SJSA1 (cell line): Measurements from ENCODE around the gene NPPA. TPM values are rescaled to one million over a fixed set of nuclear protein-coding genes. Genes with fewer than 3 reads are reported as not detected.

ENCODE experiments used
- DNase-seq, 2 experiments: peaks; one replicate each; pipeline ENCODE4 v3.0.0-alpha.2; 2015 to 2020; ENCODE audit warnings: low spot score in 2 of 2, low read depth in 1 of 2
- H3K27ac ChIP-seq: fragments of 250-450 bp; sonication (Bioruptor Pico); 2 replicates; pipeline ENCODE4 v1.5.1; 2020; ENCODE audit warnings: mild to moderate bottlenecking, moderate library complexity
- H3K27me3 ChIP-seq: fragments of 250-450 bp; sonication (Bioruptor Pico); replicated peaks from 2 replicates; pipeline ENCODE4 v1.5.1; 2020; ENCODE audit warnings: mild to moderate bottlenecking, moderate library complexity
- H3K36me3 ChIP-seq: fragments of 250-450 bp; sonication (Bioruptor Pico); 2 replicates; pipeline ENCODE4 v1.5.1; 2020; ENCODE audit warnings: mild to moderate bottlenecking
- H3K4me1 ChIP-seq: fragments of 250-450 bp; sonication (Bioruptor Pico); replicated peaks from 2 replicates; pipeline ENCODE4 v1.6.1; 2021; ENCODE audit warnings: mild to moderate bottlenecking
- H3K4me3 ChIP-seq: fragments of 250-450 bp; sonication (Bioruptor Pico); 2 replicates; pipeline ENCODE4 v1.5.1; 2020; ENCODE audit warnings: mild to moderate bottlenecking
- H3K9me3 ChIP-seq: fragments of 250-450 bp; sonication (Bioruptor Pico); replicated peaks from 2 replicates; pipeline ENCODE4 v1.5.1; 2020; ENCODE audit warnings: mild to moderate bottlenecking
- total RNA-seq: library from RNA; depleted of rRNA; stranded (reverse); fragments of >200 nt; shearing (Covaris generic); gene quantifications from 2 replicates; pipeline ENCODE4 v1.2.3, GENCODE V29; 2014

Gene NPPA
- total RNA-seq, 1 experiment from 2014 or later: not detected

DNA sequence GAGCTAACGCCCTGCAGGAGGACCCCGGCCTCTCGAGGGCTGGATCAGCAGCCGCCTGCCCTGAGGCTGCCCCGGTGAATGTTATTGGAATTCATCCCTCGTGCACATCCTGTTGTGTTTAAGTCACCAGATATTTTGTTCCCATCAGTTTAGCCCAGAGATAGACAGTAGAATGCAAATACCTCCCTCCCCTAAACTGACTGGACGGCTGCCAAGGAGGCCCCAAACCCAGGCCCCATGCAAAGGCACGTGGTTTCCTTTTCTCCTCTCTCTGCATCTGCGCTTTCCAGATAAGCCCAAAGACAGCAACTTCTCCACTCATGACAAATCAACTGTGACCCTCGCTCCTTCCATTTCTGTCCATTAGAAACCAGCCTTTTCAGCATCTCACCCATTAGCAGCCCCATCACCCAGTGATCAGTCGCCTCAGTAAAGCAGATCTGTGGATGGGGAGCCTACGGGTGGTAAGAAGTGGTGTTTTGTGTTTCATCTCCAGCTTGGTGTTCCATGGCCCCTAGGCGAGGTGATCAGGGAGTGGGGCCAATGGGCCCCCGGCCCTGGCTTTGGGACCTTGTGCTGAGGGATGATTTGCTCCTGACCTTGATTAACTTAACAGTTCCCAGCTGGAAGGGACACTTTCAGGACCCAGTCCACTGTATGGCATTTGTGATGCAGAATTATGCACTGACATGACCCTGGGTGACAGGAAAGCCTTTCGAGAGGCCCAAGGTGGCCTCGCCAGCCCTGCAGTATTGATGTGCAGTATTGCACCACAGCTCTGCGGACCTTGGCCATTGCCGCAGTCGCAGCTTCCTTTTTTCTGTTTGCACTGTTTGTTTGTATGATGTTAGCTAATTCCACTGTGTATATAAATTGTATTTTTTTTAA lies 5.2 kb downstream of the NPPA start:
- Histone ChIP-seq H3K27me3 (no peaks in the 10 kb centered on the region), H3K4me3 (no peak overlapping the region), H3K36me3 (peaks cover 49% of the 10 kb centered on the region), H3K4me1 (no peaks in the 10 kb centered on the region), H3K9me3 (no peaks in the 10 kb centered on the region), H3K27ac (no peak overlapping the region)
- no peak for DNase-seq

- Histone ChIP-seq H3K27me3 (no peaks in the 10 kb centered on the region), H3K36me3 (peaks cover 49% of the 10 kb centered on the region), H3K4me1 (no peaks in the 10 kb centered on the region), H3K4me3 (no peak overlapping the region), H3K27ac (no peak overlapping the region), H3K9me3 (no peaks in the 10 kb centered on the region)
- no peak for DNase-seq
Observed at GRCh38 chr1:11841245-11842153, 6.1 kb downstream of the NPPA start.

- H3K9me3 ChIP-seq: no peaks in the 10 kb centered on the region
- H3K36me3 ChIP-seq: peaks cover 57% of the 10 kb centered on the region
- H3K4me3 ChIP-seq: no peak overlapping the region
- H3K27me3 ChIP-seq: no peaks in the 10 kb centered on the region
- H3K4me1 ChIP-seq: no peaks in the 10 kb centered on the region
- H3K27ac ChIP-seq: no peak overlapping the region
- no peak for DNase-seq
Observed at GRCh38 chr1:11839727-11840705, 7.6 kb downstream of the NPPA start.

- Histone ChIP-seq H3K4me1 (no peaks in the 10 kb centered on the region), H3K27me3 (no peaks in the 10 kb centered on the region), H3K27ac (no peak overlapping the region), H3K36me3 (peaks cover 71% of the 10 kb centered on the region), H3K9me3 (no peaks in the 10 kb centered on the region), H3K4me3 (no peak overlapping the region)
- DNase-seq: peak; percentile 45 to 70
Observed at GRCh38 chr1:11838349-11839272, 9.0 kb downstream of the NPPA start.

DNA sequence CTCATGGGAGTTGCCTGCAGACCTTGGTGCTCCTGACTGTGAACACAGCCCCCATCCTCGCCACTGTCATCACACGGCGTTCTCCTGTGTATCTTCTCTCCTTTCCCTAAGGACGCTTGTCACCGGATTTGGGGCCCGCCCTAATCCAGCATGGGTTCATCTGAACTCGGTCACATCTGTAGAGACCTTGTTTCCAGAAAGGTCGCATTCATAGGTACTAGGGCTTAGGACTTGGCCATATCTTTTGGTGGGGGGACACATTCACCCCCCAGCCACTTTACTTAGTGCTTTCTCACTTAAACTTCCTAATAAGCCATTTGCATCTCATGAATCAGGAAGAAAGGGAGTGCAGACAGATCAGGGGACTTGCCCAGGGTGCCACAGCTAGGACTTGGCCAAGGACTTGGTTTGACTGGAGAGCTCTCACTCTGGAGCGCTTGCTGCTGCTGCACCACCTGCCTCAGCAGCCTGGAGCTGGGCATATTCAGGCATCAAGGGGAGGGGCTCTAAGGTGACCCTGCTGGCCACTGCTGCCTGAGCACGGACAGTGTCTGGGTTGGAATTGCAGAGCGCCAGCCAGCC lies 9.7 kb downstream of the NPPA start:
- Histone ChIP-seq H3K36me3 (peaks cover 78% of the 10 kb centered on the region), H3K27me3 (no peaks in the 10 kb centered on the region), H3K27ac (no peak overlapping the region), H3K4me1 (no peaks in the 10 kb centered on the region), H3K9me3 (no peaks in the 10 kb centered on the region), H3K4me3 (no peak overlapping the region)
- no peak for DNase-seq

GRCh38 chr1:11836955-11837766 lies 10.4 kb downstream of the NPPA start:
- no peaks in the 10 kb centered on the region for H3K4me1 ChIP-seq
- H3K27ac ChIP-seq: no peak overlapping the region
- no peaks in the 10 kb centered on the region for H3K9me3 ChIP-seq
- no peak for DNase-seq
- H3K36me3 ChIP-seq: peaks cover 78% of the 10 kb centered on the region
- no peak overlapping the region for H3K4me3 ChIP-seq
- H3K27me3 ChIP-seq: no peaks in the 10 kb centered on the region

DNA sequence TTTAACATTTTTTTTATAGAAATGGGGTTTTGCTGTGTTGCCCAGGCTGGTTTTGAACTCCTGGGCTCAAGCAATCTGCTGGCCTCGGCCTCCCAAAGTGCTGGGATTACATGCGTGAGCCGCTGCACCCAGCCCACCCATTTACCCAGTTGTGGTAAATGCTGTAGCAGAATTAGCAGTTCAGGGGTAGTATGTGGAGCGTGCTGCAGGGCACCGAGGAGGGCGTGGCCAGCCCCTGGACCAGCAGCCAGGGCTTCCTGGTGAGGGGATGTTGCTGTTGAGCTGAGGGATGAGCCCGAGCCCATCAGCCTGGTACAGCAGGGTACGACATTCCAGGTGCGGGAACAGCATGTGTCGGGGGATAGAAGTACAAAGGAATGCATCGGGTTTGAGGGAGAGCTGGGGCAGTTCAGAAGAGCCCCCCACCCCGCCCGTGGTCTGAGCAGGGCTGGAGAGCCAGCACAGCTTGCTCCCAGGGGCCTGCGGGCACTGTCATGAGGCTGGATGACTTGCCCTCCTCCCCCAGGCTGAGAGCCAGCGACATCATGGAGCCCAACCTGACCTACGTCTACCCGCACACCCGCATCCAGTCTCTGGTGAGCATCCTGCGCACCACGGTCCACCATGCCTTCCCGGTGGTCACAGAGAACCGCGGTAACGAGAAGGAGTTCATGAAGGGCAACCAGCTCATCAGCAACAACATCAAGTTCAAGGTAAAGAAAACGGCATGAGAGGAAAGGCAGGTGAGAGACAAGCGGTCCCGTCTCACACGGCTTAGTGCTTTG lies 11.9 kb downstream of the NPPA start:
- Histone ChIP-seq H3K27ac (no peak overlapping the region), H3K27me3 (no peaks in the 10 kb centered on the region), H3K4me3 (no peak overlapping the region), H3K36me3 (peaks cover 65% of the 10 kb centered on the region), H3K9me3 (no peaks in the 10 kb centered on the region; the same call in 1 of the 2 replicates), H3K4me1 (no peaks in the 10 kb centered on the region)
- no peak for DNase-seq

- H3K4me1 ChIP-seq: no peaks in the 10 kb centered on the region
- peaks cover 57% of the 10 kb centered on the region for H3K36me3 ChIP-seq
- H3K27me3 ChIP-seq: no peaks in the 10 kb centered on the region
- H3K4me3 ChIP-seq: no peak overlapping the region
- no peak for DNase-seq
- no peaks in the 10 kb centered on the region; the same call in 1 of the 2 replicates for H3K9me3 ChIP-seq
- H3K27ac ChIP-seq: no peak overlapping the region
Observed at GRCh38 chr1:11833900-11834299, 13.7 kb downstream of the NPPA start.

- Histone ChIP-seq H3K27me3 (no peaks in the 10 kb centered on the region), H3K4me1 (no peaks in the 10 kb centered on the region), H3K9me3 (no peaks in the 10 kb centered on the region; the same call in 1 of the 2 replicates), H3K27ac (no peak overlapping the region), H3K4me3 (no peak overlapping the region), H3K36me3 (peaks cover 57% of the 10 kb centered on the region)
- DNase-seq: no peak
Observed at GRCh38 chr1:11833497-11833896, 14.1 kb downstream of the NPPA start.

DNA sequence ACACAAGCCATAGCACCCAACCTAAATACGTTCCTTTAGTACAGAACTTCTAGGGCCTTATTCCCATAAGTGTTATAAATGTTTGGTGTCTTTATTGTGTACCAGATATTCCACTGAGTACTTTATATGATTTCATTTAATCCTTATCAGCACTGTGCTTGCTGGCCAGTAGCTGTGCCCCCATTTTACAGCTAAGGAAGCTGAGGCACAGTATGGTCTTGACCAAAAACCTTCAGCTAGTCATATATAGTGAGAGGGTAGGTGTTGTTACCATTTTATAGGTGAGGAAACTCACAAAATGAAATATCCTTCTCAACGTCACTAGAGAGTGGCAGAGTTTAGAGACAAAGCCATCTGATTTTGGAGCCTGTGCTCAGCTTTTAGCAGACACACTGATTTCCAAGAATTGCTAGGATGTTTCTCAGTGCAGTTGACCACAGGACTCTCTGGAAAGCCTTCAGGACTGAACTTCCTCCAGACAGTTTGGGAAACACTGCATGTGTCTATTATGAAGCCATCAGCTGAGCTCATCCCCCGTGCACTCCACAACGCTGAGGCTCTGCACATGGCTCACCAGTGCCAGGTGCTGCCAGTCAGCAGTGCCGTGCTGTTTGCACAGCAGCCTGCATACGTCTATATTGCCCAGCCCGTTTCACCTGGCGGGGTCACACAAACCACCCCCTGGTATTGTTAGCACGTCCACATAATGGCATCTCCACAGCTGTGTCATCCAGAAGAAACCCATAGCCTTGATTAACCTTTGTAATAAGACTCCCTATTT lies 15.4 kb downstream of the NPPA start:
- Histone ChIP-seq H3K4me3 (no peak overlapping the region), H3K27ac (no peak overlapping the region), H3K4me1 (no peaks in the 10 kb centered on the region), H3K36me3 (peaks cover 56% of the 10 kb centered on the region), H3K9me3 (no peaks in the 10 kb centered on the region; the same call in 1 of the 2 replicates), H3K27me3 (no peaks in the 10 kb centered on the region)
- no peak for DNase-seq
